ENCODE results near the gene LZIC. TPM values are rescaled to one million over a fixed set of nuclear protein-coding genes. Genes with fewer than 3 reads are reported as not detected.

LZIC gene
- total RNA-seq, 1 donor from 2014 or later = 38.0 TPM

DNA sequence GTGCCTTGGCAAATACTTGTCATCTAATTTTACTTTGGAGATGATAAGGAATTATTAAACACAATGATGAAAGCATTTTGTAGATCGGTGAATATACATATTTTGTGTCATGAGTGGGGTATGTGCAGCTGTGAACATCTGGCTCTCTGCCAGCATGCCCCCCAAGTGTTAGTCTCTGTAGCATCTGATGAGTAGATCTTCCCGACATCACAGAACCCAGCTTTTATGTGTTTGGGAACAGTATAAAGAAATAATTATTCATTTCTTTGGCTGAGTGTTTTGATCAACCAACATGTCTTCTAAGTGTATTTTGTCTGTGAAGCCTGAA lies 28.6 kb downstream of the LZIC start:
- H3K4me1 Mint-ChIP-seq (ENCODE audit: low read depth, unreplicated experiment) = peaks cover 2% of the 10 kb centered on the region
- no peak overlapping the region for H3K9ac ChIP-seq (ENCODE audit: low read length)
- H4K20me1 ChIP-seq (ENCODE audit: insufficient read depth, low read length) = no peaks in the 10 kb centered on the region
- H2AFZ ChIP-seq (ENCODE audit: low read depth, low read length) = no peak overlapping the region
- no peak overlapping the region for H3K27ac Mint-ChIP-seq (ENCODE audit: unreplicated experiment)
- no peak overlapping the region for H3K4me3 Mint-ChIP-seq (ENCODE audit: unreplicated experiment)
- no peaks in the 10 kb centered on the region for H3K36me3 ChIP-seq (ENCODE audit: insufficient read depth, low read length)
- H3K9me3 ChIP-seq (ENCODE audit: insufficient read depth, low read depth, low read length) = no peaks in the 10 kb centered on the region
- H3K4me1 ChIP-seq (ENCODE audit: insufficient read depth, low read length) = no peaks in the 10 kb centered on the region
- TF ChIP-seq EZH2 (IDR thresholded peaks at IDR 0.05; ENCODE audit: insufficient read depth, low read length) = no peak
- TF ChIP-seq, protein P1, sequence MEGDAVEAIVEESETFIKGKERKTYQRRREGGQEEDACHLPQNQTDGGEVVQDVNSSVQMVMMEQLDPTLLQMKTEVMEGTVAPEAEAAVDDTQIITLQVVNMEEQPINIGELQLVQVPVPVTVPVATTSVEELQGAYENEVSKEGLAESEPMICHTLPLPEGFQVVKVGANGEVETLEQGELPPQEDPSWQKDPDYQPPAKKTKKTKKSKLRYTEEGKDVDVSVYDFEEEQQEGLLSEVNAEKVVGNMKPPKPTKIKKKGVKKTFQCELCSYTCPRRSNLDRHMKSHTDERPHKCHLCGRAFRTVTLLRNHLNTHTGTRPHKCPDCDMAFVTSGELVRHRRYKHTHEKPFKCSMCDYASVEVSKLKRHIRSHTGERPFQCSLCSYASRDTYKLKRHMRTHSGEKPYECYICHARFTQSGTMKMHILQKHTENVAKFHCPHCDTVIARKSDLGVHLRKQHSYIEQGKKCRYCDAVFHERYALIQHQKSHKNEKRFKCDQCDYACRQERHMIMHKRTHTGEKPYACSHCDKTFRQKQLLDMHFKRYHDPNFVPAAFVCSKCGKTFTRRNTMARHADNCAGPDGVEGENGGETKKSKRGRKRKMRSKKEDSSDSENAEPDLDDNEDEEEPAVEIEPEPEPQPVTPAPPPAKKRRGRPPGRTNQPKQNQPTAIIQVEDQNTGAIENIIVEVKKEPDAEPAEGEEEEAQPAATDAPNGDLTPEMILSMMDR (IDR thresholded peaks at IDR 0.05; ENCODE audit: insufficient read depth, low read depth, low read length) = no peak
- H3K9me3 Mint-ChIP-seq (ENCODE audit: unreplicated experiment) = no peaks in the 10 kb centered on the region
- DNase-seq (ENCODE audit: low read depth) (no peak), FAIRE-seq (no peak)
- no peaks in the 10 kb centered on the region for H3K27me3 Mint-ChIP-seq (ENCODE audit: low read depth, unreplicated experiment)
- H3K27me3 ChIP-seq (ENCODE audit: insufficient read depth, low read length) = no peaks in the 10 kb centered on the region
- no peaks in the 10 kb centered on the region for H3K79me2 ChIP-seq (ENCODE audit: insufficient read depth, low read length)
- H3K4me3 ChIP-seq (ENCODE audit: insufficient read depth, low read depth, low read length) = no peak overlapping the region
- no peaks in the 10 kb centered on the region for H3K36me3 Mint-ChIP-seq (ENCODE audit: low read depth, unreplicated experiment)
- no peak overlapping the region for H3K4me2 ChIP-seq (ENCODE audit: low read length)
- H3K27ac ChIP-seq (ENCODE audit: low read depth, low read length) = no peak overlapping the region

DNA sequence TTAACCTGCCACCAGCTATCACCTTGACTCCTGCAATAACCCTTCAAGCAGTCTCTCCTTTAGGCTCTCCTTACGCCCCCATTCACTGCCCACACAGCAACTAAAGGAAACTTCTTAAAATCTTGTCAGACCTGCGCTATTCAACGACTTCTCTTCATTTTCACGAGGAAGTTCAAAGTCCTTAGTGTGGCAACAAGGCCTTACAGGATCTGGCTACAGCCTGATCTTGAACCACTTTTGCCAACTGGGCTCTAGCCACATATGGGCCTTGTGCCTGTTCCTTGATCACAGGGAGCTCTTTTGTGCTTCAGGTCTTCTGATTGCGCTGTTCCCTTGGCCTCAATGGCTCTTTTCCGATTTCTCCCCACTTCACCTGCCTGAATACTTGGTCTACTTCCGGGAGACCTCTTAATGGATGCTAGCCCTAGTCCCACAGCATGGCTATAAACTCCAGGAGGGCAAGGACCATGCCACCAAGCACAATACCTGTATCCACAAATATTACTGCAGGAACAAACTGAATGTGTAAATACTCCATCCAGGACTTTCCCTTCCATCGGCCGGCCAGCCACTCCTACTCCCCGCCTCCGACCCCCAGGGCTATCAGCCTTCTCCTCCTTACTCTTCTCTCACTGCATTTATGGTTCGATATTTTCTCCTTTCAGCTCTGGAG lies 30.8 kb downstream of the LZIC start:
- TF ChIP-seq EZH2 (IDR thresholded peaks at IDR 0.05; ENCODE audit: insufficient read depth, low read length) = no peak
- TF ChIP-seq, protein P1 (IDR thresholded peaks at IDR 0.05; ENCODE audit: insufficient read depth, low read depth, low read length) = no peak
- H3K4me1 Mint-ChIP-seq (ENCODE audit: low read depth, unreplicated experiment) = peaks cover 11% of the 10 kb centered on the region
- Histone ChIP-seq H3K4me2 (ENCODE audit: low read length) (no peak overlapping the region), H3K27ac (ENCODE audit: low read depth, low read length) (no peak overlapping the region), H3K27me3 (ENCODE audit: insufficient read depth, low read length) (no peaks in the 10 kb centered on the region), H3K79me2 (ENCODE audit: insufficient read depth, low read length) (peaks cover 6% of the 10 kb centered on the region), H3K36me3 (ENCODE audit: insufficient read depth, low read length) (no peaks in the 10 kb centered on the region), H3K4me1 (ENCODE audit: insufficient read depth, low read length) (peaks cover 7% of the 10 kb centered on the region), H4K20me1 (ENCODE audit: insufficient read depth, low read length) (peaks cover 3% of the 10 kb centered on the region), H3K9ac (ENCODE audit: low read length) (no peak overlapping the region), H3K4me3 (ENCODE audit: insufficient read depth, low read depth, low read length) (no peak overlapping the region), H3K9me3 (ENCODE audit: insufficient read depth, low read depth, low read length) (no peaks in the 10 kb centered on the region), H2AFZ (ENCODE audit: low read depth, low read length) (no peak overlapping the region)
- H3K27me3 Mint-ChIP-seq (ENCODE audit: low read depth, unreplicated experiment) = no peaks in the 10 kb centered on the region
- no peak for FAIRE-seq
- peak overlapping the region; percentile 35 for H3K27ac Mint-ChIP-seq (ENCODE audit: unreplicated experiment)
- peaks cover 1% of the 10 kb centered on the region for H3K36me3 Mint-ChIP-seq (ENCODE audit: low read depth, unreplicated experiment)
- no peak for DNase-seq (ENCODE audit: low read depth)
- no peaks in the 10 kb centered on the region for H3K9me3 Mint-ChIP-seq (ENCODE audit: unreplicated experiment)
- peak overlapping the region; percentile 66 for H3K4me3 Mint-ChIP-seq (ENCODE audit: unreplicated experiment)

DNA sequence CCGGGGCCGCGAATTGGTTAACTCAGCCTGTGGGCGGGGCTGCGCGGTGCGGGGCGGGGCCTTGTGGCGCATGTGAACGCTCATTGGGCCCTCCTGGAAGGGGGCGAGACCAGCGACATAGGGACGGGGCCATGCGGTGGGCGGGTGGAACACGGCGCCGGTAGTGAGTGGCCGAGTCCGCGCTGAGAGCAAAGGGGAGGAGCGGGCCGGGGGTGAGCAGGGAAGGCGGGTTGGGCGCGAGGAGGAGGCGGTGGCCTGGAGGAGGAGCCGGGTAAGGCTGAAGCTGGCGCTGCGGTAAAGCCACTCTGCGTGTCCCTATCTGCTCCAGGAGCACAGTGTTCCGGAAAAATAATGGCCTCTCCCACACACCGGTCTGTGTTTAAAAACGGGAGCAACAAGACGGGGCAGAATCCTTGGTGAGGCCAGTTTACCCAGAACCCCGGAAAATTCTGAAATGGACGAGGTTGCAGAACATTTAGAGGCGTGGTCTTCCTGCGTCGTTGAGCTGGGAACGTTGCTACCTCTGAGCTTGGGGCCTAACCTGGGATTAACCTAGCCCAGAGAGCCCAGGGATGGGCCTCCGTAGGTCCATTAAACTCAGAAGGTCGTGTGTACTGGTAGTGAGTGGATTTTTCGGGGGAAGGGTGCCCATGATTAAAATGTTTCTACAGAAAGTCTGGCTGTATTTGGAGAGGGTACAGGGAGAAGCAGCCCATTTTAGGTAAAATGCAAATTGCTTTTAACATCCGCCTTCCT lies 32.6 kb downstream of the LZIC start:
- Histone ChIP-seq H3K4me3 (ENCODE audit: insufficient read depth, low read depth, low read length) (peak overlapping the region; percentile 76), H3K4me2 (ENCODE audit: low read length) (peak overlapping the region; percentile 91), H3K27ac (ENCODE audit: low read depth, low read length) (peak overlapping the region; percentile 56), H3K4me1 (ENCODE audit: insufficient read depth, low read length) (peaks cover 7% of the 10 kb centered on the region), H3K9ac (ENCODE audit: low read length) (peak overlapping the region; percentile 78), H4K20me1 (ENCODE audit: insufficient read depth, low read length) (peaks cover 9% of the 10 kb centered on the region), H3K9me3 (ENCODE audit: insufficient read depth, low read depth, low read length) (no peaks in the 10 kb centered on the region), H3K36me3 (ENCODE audit: insufficient read depth, low read length) (no peaks in the 10 kb centered on the region), H2AFZ (ENCODE audit: low read depth, low read length) (peak overlapping the region; percentile 98), H3K79me2 (ENCODE audit: insufficient read depth, low read length) (peaks cover 9% of the 10 kb centered on the region), H3K27me3 (ENCODE audit: insufficient read depth, low read length) (no peaks in the 10 kb centered on the region)
- no peak for FAIRE-seq
- peak overlapping the region; percentile 93 for H3K4me3 Mint-ChIP-seq (ENCODE audit: unreplicated experiment)
- TF ChIP-seq, protein P1 (IDR thresholded peaks at IDR 0.05; ENCODE audit: insufficient read depth, low read depth, low read length) = no peak
- TF ChIP-seq EZH2 (IDR thresholded peaks at IDR 0.05; ENCODE audit: insufficient read depth, low read length) = no peak
- peak; percentile 95 for DNase-seq (ENCODE audit: low read depth)
- no peaks in the 10 kb centered on the region for H3K9me3 Mint-ChIP-seq (ENCODE audit: unreplicated experiment)
- peak overlapping the region; percentile 91 for H3K27ac Mint-ChIP-seq (ENCODE audit: unreplicated experiment)
- peaks cover 17% of the 10 kb centered on the region for H3K4me1 Mint-ChIP-seq (ENCODE audit: low read depth, unreplicated experiment)
- peaks cover 5% of the 10 kb centered on the region for H3K36me3 Mint-ChIP-seq (ENCODE audit: low read depth, unreplicated experiment)
- H3K27me3 Mint-ChIP-seq (ENCODE audit: low read depth, unreplicated experiment) = no peaks in the 10 kb centered on the region
